OCI-M2 (cell line): Measurements from ENCODE around the gene ETV3.
"Not testable (repeated sequence)": the region's sequence is repeated elsewhere in the genome, so short reads cannot be mapped to it uniquely, and the experiment has no call there.

Experiments
- DNase-seq: peaks from one replicate; lab custom pipeline; 2025; ENCODE audit not compliant: unreplicated experiment; lab: John Stamatoyannopoulos, UW

ETV3 gene

GRCh38 chr1:157113631-157114030 is 24.6 kb downstream of the ETV3 start:
- DNase-seq = no peak

GRCh38 chr1:157113106-157113505 is 25.1 kb downstream of the ETV3 start:
- no peak for DNase-seq

- no peak for DNase-seq
Measured at GRCh38 chr1:157112186-157112867, 25.9 kb downstream of the ETV3 start.

- no peak for DNase-seq
Measured at GRCh38 chr1:157111396-157112165, 26.6 kb downstream of the ETV3 start.

- no peak for DNase-seq
Measured at GRCh38 chr1:157110686-157111085, 27.5 kb downstream of the ETV3 start.

GRCh38 chr1:157110003-157110402 is 28.2 kb downstream of the ETV3 start:
- no peak for DNase-seq

GRCh38 chr1:157108448-157108847 is 29.7 kb downstream of the ETV3 start:
- no peak for DNase-seq

GRCh38 chr1:157107702-157108101 is 30.5 kb downstream of the ETV3 start:
- no peak for DNase-seq

GRCh38 chr1:157106813-157107189 is 31.4 kb downstream of the ETV3 start:
- DNase-seq = no peak

- no peak for DNase-seq
Measured at GRCh38 chr1:157105988-157106812, 32.0 kb downstream of the ETV3 start.

GRCh38 chr1:157105298-157105987 is 32.8 kb downstream of the ETV3 start:
- no peak for DNase-seq

GRCh38 chr1:157104598-157105293 is 33.4 kb downstream of the ETV3 start:
- DNase-seq = no peak

GRCh38 chr1:157103268-157103667 is 34.9 kb downstream of the ETV3 start:
- DNase-seq = no peak

- no peak for DNase-seq
Measured at GRCh38 chr1:157101149-157101548, 37.0 kb downstream of the ETV3 start.

GRCh38 chr1:157099633-157100009 is 38.6 kb downstream of the ETV3 start, which contains the start of gene ETV3L:
Gene ETV3L, minus strand, starts transcription at chr1:157099808. Its CDS starts 285 bp downstream, at chr1:157099523.
- no peak for DNase-seq

- not testable (repeated sequence) for DNase-seq
Measured at GRCh38 chr1:157098987-157099632, 39.1 kb downstream of the ETV3 start.

GRCh38 chr1:157098519-157098918 is 39.7 kb downstream of the ETV3 start:
- no peak for DNase-seq

- DNase-seq = no peak
Measured at GRCh38 chr1:157097692-157098091, 40.5 kb downstream of the ETV3 start.

GRCh38 chr1:157096881-157097280 is 41.3 kb downstream of the ETV3 start:
- DNase-seq = no peak

GRCh38 chr1:157095551-157095950 is 42.6 kb downstream of the ETV3 start:
- no peak for DNase-seq
